Measurements from ENCODE around the gene CERK.

The CERK gene

GRCh38 chr22:46661221-46661851 lies 76.7 kb downstream of the CERK start:
- Histone ChIP-seq H3K27ac (replicated peaks) (no peak overlapping the region), H3K4me3 (replicated peaks; ENCODE audit: insufficient read depth, low read length) (no peak overlapping the region), H3K27me3 (ENCODE audit: insufficient read depth, poor library complexity, severe bottlenecking) (no peaks in the 10 kb centered on the region)
- DNase-seq (ENCODE audit: low read depth in 1 of 2, low spot score in 1 of 2) = no peak
- no peak for TF ChIP-seq REST (IDR thresholded peaks at IDR 0.05; ENCODE audit: insufficient replicate concordance, low read depth)
- no peak for TF ChIP-seq SPI1 (IDR thresholded peaks at IDR 0.05; ENCODE audit: borderline replicate concordance, low read depth)
- no peak for TF ChIP-seq POLR2AphosphoS5 (IDR thresholded peaks at IDR 0.05; ENCODE audit: low read depth)
- TF ChIP-seq CTCF (IDR thresholded peaks at IDR 0.05; ENCODE audit: insufficient read depth, low read length) = no peak
- no peak for TF ChIP-seq GABPA (IDR thresholded peaks at IDR 0.05; ENCODE audit: low read depth)

GRCh38 chr22:46660604-46661201 lies 77.3 kb downstream of the CERK start:
- Histone ChIP-seq H3K4me3 (replicated peaks; ENCODE audit: insufficient read depth, low read length) (no peak overlapping the region), H3K27me3 (ENCODE audit: insufficient read depth, poor library complexity, severe bottlenecking) (no peaks in the 10 kb centered on the region), H3K27ac (replicated peaks) (no peak overlapping the region)
- DNase-seq (ENCODE audit: low read depth in 1 of 2, low spot score in 1 of 2) = no peak
- TF ChIP-seq REST (IDR thresholded peaks at IDR 0.05; ENCODE audit: insufficient replicate concordance, low read depth) (no peak), GABPA (IDR thresholded peaks at IDR 0.05; ENCODE audit: low read depth) (no peak), POLR2AphosphoS5 (IDR thresholded peaks at IDR 0.05; ENCODE audit: low read depth) (no peak), CTCF (IDR thresholded peaks at IDR 0.05; ENCODE audit: insufficient read depth, low read length) (no peak), SPI1 (IDR thresholded peaks at IDR 0.05; ENCODE audit: borderline replicate concordance, low read depth) (no peak)

GRCh38 chr22:46659791-46660186 lies 78.3 kb downstream of the CERK start:
- H3K4me3 ChIP-seq (replicated peaks; ENCODE audit: insufficient read depth, low read length) = no peak overlapping the region
- DNase-seq (ENCODE audit: low read depth in 1 of 2, low spot score in 1 of 2) = no peak
- TF ChIP-seq REST (IDR thresholded peaks at IDR 0.05; ENCODE audit: insufficient replicate concordance, low read depth) (no peak), GABPA (IDR thresholded peaks at IDR 0.05; ENCODE audit: low read depth) (no peak), POLR2AphosphoS5 (IDR thresholded peaks at IDR 0.05; ENCODE audit: low read depth) (no peak), CTCF (IDR thresholded peaks at IDR 0.05; ENCODE audit: insufficient read depth, low read length) (no peak), SPI1 (IDR thresholded peaks at IDR 0.05; ENCODE audit: borderline replicate concordance, low read depth) (no peak)
- H3K27ac ChIP-seq (replicated peaks) = no peak overlapping the region
- H3K27me3 ChIP-seq (ENCODE audit: insufficient read depth, poor library complexity, severe bottlenecking) = no peaks in the 10 kb centered on the region

Measured in HL-60 (cell line).